DND-41 (cell line): ENCODE results near the gene SBF1.

ENCODE experiments used
- EZH2 ChIP-seq: IDR thresholded peaks from 3 replicates; pipeline ENCODE4 v1.6.1; 2012; ENCODE audit warnings: borderline replicate concordance, low read depth, mild to moderate bottlenecking, moderate library complexity, low read length, inconsistent platforms; ENCODE audit not compliant: severe bottlenecking
- TF ChIP-seq, protein P1 (sequence below): IDR thresholded peaks from 2 replicates; pipeline ENCODE4 v1.5.1; 2012; ENCODE audit warnings: borderline replicate concordance, low read length, moderate library complexity, mild to moderate bottlenecking; ENCODE audit not compliant: poor library complexity, severe bottlenecking; ENCODE audit errors: extremely low read depth

- TF ChIP-seq, protein P1, sequence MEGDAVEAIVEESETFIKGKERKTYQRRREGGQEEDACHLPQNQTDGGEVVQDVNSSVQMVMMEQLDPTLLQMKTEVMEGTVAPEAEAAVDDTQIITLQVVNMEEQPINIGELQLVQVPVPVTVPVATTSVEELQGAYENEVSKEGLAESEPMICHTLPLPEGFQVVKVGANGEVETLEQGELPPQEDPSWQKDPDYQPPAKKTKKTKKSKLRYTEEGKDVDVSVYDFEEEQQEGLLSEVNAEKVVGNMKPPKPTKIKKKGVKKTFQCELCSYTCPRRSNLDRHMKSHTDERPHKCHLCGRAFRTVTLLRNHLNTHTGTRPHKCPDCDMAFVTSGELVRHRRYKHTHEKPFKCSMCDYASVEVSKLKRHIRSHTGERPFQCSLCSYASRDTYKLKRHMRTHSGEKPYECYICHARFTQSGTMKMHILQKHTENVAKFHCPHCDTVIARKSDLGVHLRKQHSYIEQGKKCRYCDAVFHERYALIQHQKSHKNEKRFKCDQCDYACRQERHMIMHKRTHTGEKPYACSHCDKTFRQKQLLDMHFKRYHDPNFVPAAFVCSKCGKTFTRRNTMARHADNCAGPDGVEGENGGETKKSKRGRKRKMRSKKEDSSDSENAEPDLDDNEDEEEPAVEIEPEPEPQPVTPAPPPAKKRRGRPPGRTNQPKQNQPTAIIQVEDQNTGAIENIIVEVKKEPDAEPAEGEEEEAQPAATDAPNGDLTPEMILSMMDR = no peak
- no peak for TF ChIP-seq EZH2
Measured at GRCh38 chr22:50447576-50448551, 27.0 kb downstream of the SBF1 start.
